HG03108 (cell line): ENCODE data around the gene PAK5.

Source experiments
- ATAC-seq: cut with Tn5 transposase; IDR thresholded peaks from one replicate; pipeline ENCODE4 v1.9.1; 2021; ENCODE audit warnings: moderate library complexity; ENCODE audit not compliant: unreplicated experiment

The PAK5 gene

GRCh38 chr20:9838378-9839295 is at the start of gene PAK5:
Gene PAK5, minus strand, starts transcription at chr20:9839076. Its CDS starts 194,748 bp downstream, at chr20:9644328.
- ATAC-seq, result no peak

- ATAC-seq, result no peak
These were observed 48.8 kb upstream of the PAK5 start for GRCh38 chr20:9887706-9888105.

DNA sequence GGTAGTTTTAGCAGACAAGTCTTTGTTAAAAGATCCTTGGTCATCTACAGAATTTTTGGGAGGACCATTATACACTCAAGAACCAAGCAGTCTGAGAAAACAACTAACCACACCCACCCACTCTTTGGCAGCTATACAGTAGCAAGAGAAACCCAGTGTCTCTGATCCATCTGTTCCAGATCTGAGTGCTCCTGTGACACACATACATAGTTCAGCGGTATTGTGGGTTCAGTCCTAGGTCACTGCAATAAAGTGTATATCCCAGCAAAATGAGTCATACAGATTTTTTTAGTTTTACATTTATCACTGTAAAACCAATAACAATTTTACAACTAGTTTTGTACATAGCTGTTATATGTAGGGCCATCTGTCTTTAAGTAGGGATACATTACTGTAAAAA is 47.4 kb upstream of the PAK5 start:
- ATAC-seq, result no peak

GRCh38 chr20:9884666-9885065 is 45.8 kb upstream of the PAK5 start:
- no peak for ATAC-seq

DNA sequence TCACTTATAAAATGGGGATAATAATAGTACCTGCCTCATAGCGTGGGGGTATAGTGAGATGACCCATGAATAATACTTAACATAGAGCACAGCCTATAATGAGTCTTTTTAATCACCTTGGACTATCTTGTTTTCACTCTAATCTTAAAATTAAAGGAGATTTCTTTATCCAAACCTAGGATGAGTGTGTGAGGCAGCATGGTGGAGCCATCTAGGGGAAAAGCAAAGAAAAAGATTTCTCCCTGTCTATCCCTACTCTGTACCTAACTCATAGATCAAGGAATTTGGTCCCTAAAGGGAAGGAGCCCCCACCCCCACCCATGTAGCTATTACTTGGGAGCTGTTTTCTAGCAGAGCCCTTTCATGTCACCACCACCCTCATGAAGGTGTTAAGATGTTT is 45.2 kb upstream of the PAK5 start:
- no peak for ATAC-seq

GRCh38 chr20:9877932-9878495 is 39.1 kb upstream of the PAK5 start:
- ATAC-seq, result no peak

DNA sequence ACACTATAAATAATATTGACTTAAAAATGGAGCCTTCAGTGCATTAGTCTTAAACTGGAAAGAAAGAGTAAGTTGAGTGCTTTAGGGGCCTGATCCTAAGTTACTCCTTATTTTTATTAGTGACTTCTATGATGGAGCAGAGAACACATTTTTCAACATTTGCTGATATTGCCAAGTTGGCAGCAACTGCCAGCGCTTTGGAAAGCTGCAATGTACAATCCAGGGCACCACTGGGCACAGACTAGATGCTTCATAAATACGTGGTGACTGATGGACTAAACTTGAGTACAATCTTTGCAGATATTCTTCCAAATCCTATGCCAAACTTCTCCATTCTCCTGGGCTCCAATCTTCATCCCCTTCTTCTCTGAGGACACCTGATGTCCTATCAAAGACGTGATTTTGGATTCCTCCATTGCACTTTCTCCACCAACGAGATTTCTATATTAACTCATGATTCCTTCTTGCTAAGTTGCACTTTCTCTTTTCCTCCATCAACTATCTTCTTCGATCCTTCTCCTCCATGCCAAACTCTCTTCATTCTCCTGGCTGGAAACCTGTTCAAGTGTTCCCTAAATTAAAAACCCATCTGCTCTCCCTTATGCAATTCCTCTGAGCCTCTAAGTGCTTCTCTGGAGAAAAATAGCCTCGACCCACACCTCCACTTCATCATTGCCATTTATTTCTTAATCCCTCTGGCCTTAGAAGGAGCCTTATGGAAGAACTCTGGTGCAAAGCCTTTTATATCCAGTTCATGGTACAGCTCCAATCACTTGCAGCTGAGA is 28.5 kb upstream of the PAK5 start:
- no peak for ATAC-seq

- no peak for ATAC-seq
These were observed 13.7 kb upstream of the PAK5 start for GRCh38 chr20:9852566-9852965.

DNA sequence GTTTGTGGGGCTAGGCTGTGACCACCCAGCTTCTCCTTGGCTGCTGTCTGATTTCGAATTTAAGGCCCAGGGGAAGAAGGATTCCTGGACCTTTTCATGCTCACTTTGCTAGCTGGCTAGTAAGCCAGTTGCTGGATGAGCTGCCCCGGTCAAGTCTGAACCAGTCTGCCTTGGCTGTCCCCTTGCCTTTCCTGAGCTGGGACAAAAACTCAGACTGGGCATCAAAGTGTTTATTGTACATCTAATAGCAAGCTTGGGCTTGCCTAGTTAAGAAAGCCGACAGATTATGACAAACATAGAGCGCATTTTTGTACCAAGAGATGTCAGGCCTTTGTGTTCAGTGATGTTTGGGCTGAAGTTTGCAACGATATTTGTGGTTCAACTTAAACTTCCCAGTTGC is 750 bp upstream of the PAK5 start:
- no peak for ATAC-seq

DNA sequence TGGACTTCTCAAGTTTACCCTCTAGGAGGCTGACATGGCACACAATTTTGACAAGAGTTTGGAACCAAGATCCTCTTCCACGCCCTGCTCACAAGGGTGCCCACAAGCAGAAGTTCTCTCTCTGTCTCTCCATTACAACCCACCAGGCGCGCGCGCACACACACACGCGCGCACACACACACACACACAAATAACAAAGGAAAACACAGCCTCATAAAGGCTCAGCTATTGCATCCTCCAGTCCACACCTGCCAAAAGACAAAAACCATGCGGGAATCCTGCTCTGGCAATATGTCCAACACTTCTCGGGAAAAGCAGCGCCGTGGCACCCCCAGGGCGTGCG is 870 bp downstream of the PAK5 start:
- ATAC-seq, result no peak

GRCh38 chr20:9837634-9838033 is 1.2 kb downstream of the PAK5 start:
- no peak for ATAC-seq

- ATAC-seq, result no peak
These were observed 3.6 kb downstream of the PAK5 start for GRCh38 chr20:9835302-9835701.

- ATAC-seq, result no peak
These were observed 7.8 kb downstream of the PAK5 start for GRCh38 chr20:9831032-9831431.

GRCh38 chr20:9829835-9830234 is 9.0 kb downstream of the PAK5 start:
- no peak for ATAC-seq

DNA sequence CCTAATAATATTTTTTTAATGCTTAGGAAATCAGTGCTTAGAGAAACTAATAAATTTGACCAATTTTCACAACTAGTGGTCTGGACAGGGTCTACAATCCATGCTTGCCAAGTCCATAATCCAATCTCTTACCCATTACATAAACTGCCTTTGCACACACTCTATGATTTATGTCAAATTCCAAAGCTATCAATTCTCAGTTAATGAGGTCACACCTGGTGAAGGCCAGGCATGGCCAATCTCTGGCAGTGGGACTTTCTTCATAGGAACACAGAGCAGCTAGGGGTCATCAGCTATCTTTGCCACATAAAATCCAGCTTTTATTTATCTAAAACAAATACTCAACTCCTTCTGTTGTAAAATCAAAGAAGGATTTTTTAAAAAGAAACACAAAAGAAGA is 21.2 kb downstream of the PAK5 start:
- no peak for ATAC-seq

- no peak for ATAC-seq
These were observed 23.2 kb downstream of the PAK5 start for GRCh38 chr20:9815632-9816031.

DNA sequence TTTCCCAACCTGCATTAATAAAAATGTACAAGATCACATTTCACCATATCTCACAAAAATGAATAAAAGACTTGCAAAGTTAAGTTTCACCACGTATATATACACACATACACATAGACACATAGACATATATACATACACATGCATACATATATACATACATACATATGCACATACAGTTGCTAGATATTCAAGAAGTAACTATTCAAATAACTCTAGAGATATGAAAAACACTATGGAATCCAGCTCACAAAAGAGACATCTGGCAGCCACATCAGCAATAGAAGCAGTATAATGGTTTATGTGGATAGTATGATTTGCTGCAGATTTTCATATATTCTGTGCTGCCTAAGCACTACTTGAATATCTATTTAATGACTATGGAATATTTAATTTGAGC is 28.1 kb downstream of the PAK5 start:
- ATAC-seq, result no peak

DNA sequence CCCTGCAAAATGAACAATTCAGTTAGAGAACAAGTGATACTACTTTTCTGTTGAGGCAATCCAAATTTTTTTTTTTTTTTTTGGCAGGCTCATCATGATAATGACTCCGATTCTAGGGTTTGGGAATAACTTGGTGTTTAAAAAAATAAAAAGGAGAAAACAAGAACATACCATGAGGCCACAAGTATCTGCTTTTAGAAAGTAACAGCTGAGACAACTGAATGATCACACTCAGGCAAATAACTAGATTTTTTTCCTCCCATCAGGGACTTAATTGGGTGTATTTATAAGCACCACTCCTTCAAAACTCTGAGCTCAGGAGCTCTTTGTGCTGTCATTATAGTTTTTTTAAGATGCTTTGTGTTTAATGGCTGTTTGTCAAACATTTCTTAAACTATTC is 29.6 kb downstream of the PAK5 start:
- no peak for ATAC-seq

- no peak for ATAC-seq
These were observed 30.7 kb downstream of the PAK5 start for GRCh38 chr20:9808166-9808565.

DNA sequence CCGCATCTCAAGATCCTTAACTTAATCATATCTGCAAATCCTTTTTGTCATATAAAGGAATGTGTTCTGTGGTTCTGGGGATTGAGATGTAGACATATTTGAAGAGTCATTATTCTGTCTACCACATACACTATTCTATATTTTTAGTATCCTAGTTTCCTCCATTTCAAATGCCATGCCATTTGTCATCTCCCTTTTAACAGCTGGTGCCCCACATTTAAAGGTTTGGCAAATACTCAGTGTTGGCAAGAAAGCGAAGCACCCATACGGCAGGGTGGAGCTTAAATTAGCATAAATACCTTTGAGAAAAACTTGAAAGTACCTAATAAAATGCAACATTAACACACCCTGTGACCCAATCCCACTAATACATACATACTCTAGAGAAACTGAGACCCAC is 31.7 kb downstream of the PAK5 start:
- ATAC-seq, result no peak

DNA sequence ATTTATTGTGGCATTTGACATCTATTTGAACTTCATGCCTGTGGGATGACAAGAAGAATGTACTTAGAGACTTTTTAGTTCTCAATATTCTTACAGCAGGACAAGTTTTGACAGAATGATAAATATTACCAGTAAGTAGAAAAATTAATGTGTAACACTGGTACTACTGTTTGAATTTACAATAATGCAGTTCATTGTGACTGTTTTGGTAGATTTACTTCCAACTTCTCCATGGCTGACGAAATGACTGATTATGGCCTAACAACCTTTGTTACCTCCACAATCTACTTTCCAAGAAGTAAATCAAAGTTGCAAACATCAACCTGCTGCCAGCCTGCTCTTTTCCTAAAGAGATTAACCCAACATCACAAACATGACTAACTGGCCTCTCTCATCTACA is 38.5 kb downstream of the PAK5 start:
- ATAC-seq, result no peak

- ATAC-seq, result no peak
These were observed 44.0 kb downstream of the PAK5 start for GRCh38 chr20:9794831-9795230.
